COLO668 (cell line): ENCODE data around the gene GNA14.
"Not testable (repeated sequence)": the region's sequence is repeated elsewhere in the genome, so short reads cannot be mapped to it uniquely, and the experiment has no call there.

Experiments
- DNase-seq: peaks from one replicate; lab custom pipeline; 2025; ENCODE audit not compliant: unreplicated experiment; lab: John Stamatoyannopoulos, UW

The GNA14 gene

GRCh38 chr9:77497322-77498198, 150.6 kb downstream of the GNA14 start:
- DNase-seq: no peak

GRCh38 chr9:77495834-77496671, 152.1 kb downstream of the GNA14 start:
- no peak for DNase-seq

GRCh38 chr9:77490279-77490678, 157.8 kb downstream of the GNA14 start:
- DNase-seq: not testable (repeated sequence)

GRCh38 chr9:77489405-77490163, 158.5 kb downstream of the GNA14 start:
- not testable (repeated sequence) for DNase-seq

- DNase-seq: no peak
Observed at GRCh38 chr9:77488439-77489126, 159.5 kb downstream of the GNA14 start.

GRCh38 chr9:77486968-77487367, 161.2 kb downstream of the GNA14 start:
- no peak for DNase-seq

- no peak for DNase-seq
Observed at GRCh38 chr9:77486463-77486862, 161.7 kb downstream of the GNA14 start.

GRCh38 chr9:77475641-77476473, 172.3 kb downstream of the GNA14 start:
- DNase-seq: peak; percentile 51

- no peak for DNase-seq
Observed at GRCh38 chr9:77474936-77475335, 173.2 kb downstream of the GNA14 start.

GRCh38 chr9:77472646-77473045, 175.5 kb downstream of the GNA14 start:
- no peak for DNase-seq

GRCh38 chr9:77471572-77471971, 176.6 kb downstream of the GNA14 start:
- DNase-seq: no peak

- DNase-seq: no peak
Observed at GRCh38 chr9:77469515-77470231, 178.4 kb downstream of the GNA14 start.

- DNase-seq: no peak
Observed at GRCh38 chr9:77464661-77465060, 183.5 kb downstream of the GNA14 start.

GRCh38 chr9:77463151-77463550, 185.0 kb downstream of the GNA14 start:
- no peak for DNase-seq

- no peak for DNase-seq
Observed at GRCh38 chr9:77462066-77462465, 186.1 kb downstream of the GNA14 start.

GRCh38 chr9:77460938-77461337, 187.2 kb downstream of the GNA14 start:
- no peak for DNase-seq

GRCh38 chr9:77457916-77458592, 190.1 kb downstream of the GNA14 start:
- DNase-seq: peak; percentile 47

GRCh38 chr9:77456829-77457437, 191.2 kb downstream of the GNA14 start:
- DNase-seq: peak; percentile 87
